ENCODE data around the gene GNAO1.

Gene GNAO1

GRCh38 chr16:56265746-56266145 is 74.5 kb downstream of the GNAO1 start:
- TF ChIP-seq CTCF (IDR thresholded peaks at IDR 0.05), result no peak
- no peaks in the 10 kb centered on the region for H3K4me1 ChIP-seq (ENCODE audit: control insufficient read depth in 1 of 2, insufficient read depth in 1 of 2, low read depth in 1 of 2, low read length in 1 of 2)
- H3K27ac ChIP-seq, result no peak overlapping the region
- H3K4me3 ChIP-seq (ENCODE audit: low read depth in 1 of 2, low read length in 1 of 2), result no peak overlapping the region
- no peaks in the 10 kb centered on the region for H3K36me3 ChIP-seq
- peaks cover 14% of the 10 kb centered on the region for H3K27me3 ChIP-seq
- no peaks in the 10 kb centered on the region for H3K9me3 ChIP-seq

GRCh38 chr16:56266641-56267607 is 75.6 kb downstream of the GNAO1 start:
- Histone ChIP-seq H3K4me1 (ENCODE audit: control insufficient read depth in 1 of 2, insufficient read depth in 1 of 2, low read depth in 1 of 2, low read length in 1 of 2) (peaks cover 0 to under 1% of the 10 kb centered on the region in 2 experiments), H3K9me3 (no peaks in the 10 kb centered on the region), H3K36me3 (no peaks in the 10 kb centered on the region), H3K27me3 (peaks cover 11% of the 10 kb centered on the region), H3K27ac (no peak overlapping the region), H3K4me3 (ENCODE audit: low read depth in 1 of 2, low read length in 1 of 2) (no peak overlapping the region)
- TF ChIP-seq CTCF (IDR thresholded peaks at IDR 0.05), result no peak

- Histone ChIP-seq H3K27me3 (peaks cover 1% of the 10 kb centered on the region), H3K4me3 (ENCODE audit: low read depth in 1 of 2, low read length in 1 of 2) (no peak overlapping the region), H3K27ac (no peak overlapping the region), H3K36me3 (no peaks in the 10 kb centered on the region), H3K4me1 (ENCODE audit: control insufficient read depth in 1 of 2, insufficient read depth in 1 of 2, low read depth in 1 of 2, low read length in 1 of 2) (peaks cover 0 to 5% of the 10 kb centered on the region in 2 experiments), H3K9me3 (no peaks in the 10 kb centered on the region)
- no peak for TF ChIP-seq CTCF (IDR thresholded peaks at IDR 0.05)
Observed at GRCh38 chr16:56267888-56268287, 76.6 kb downstream of the GNAO1 start.

- no peaks in the 10 kb centered on the region for H3K27me3 ChIP-seq
- peaks cover 0 to 5% of the 10 kb centered on the region in 2 experiments for H3K4me1 ChIP-seq (ENCODE audit: control insufficient read depth in 1 of 2, insufficient read depth in 1 of 2, low read depth in 1 of 2, low read length in 1 of 2)
- H3K36me3 ChIP-seq, result no peaks in the 10 kb centered on the region
- no peak overlapping the region for H3K27ac ChIP-seq
- no peak for TF ChIP-seq CTCF (IDR thresholded peaks at IDR 0.05)
- H3K9me3 ChIP-seq, result no peaks in the 10 kb centered on the region
- H3K4me3 ChIP-seq (ENCODE audit: low read depth in 1 of 2, low read length in 1 of 2), result no peak overlapping the region
Observed at GRCh38 chr16:56268799-56269198, 77.5 kb downstream of the GNAO1 start.

GRCh38 chr16:56269281-56269680 is 78.0 kb downstream of the GNAO1 start:
- Histone ChIP-seq H3K4me1 (ENCODE audit: control insufficient read depth in 1 of 2, insufficient read depth in 1 of 2, low read depth in 1 of 2, low read length in 1 of 2) (peaks cover 0 to 5% of the 10 kb centered on the region in 2 experiments), H3K27me3 (no peaks in the 10 kb centered on the region), H3K36me3 (no peaks in the 10 kb centered on the region), H3K4me3 (ENCODE audit: low read depth in 1 of 2, low read length in 1 of 2) (no peak overlapping the region), H3K27ac (no peak overlapping the region), H3K9me3 (no peaks in the 10 kb centered on the region)
- TF ChIP-seq CTCF (IDR thresholded peaks at IDR 0.05), result no peak

Measured in neutrophil (primary cell).